ENCODE data around the gene EVI2B.
"Not testable (repeated sequence)": the region's sequence is repeated elsewhere in the genome, so short reads cannot be mapped to it uniquely, and the experiment has no call there.

The EVI2B gene

GRCh38 chr17:31309556-31309955, 4.3 kb downstream of the EVI2B start:
- no peak for ATAC-seq

- peak; percentile 64 to 67 for ATAC-seq
Measured at GRCh38 chr17:31308372-31309334, 5.2 kb downstream of the EVI2B start.

- peak; percentile 65 to 67 for ATAC-seq
Measured at GRCh38 chr17:31307640-31308039, 6.2 kb downstream of the EVI2B start.

GRCh38 chr17:31299624-31300023, 14.2 kb downstream of the EVI2B start:
- ATAC-seq = no peak

- no peak for ATAC-seq
Measured at GRCh38 chr17:31297090-31297489, 16.8 kb downstream of the EVI2B start, which contains the start of gene OMG. TSS of gene OMG (minus strand) at chr17:31297239. CDS start at chr17:31296331, 908 bp downstream.

- ATAC-seq = no peak
Measured at GRCh38 chr17:31296142-31296541, 17.7 kb downstream of the EVI2B start.

GRCh38 chr17:31295489-31295871, 18.4 kb downstream of the EVI2B start:
- ATAC-seq = no peak

- no peak for ATAC-seq
Measured at GRCh38 chr17:31294820-31295488, 18.9 kb downstream of the EVI2B start.

- ATAC-seq = no peak
Measured at GRCh38 chr17:31294231-31294630, 19.6 kb downstream of the EVI2B start.

GRCh38 chr17:31293581-31293980, 20.3 kb downstream of the EVI2B start:
- no peak for ATAC-seq

GRCh38 chr17:31291820-31292219, 22.0 kb downstream of the EVI2B start:
- ATAC-seq = no peak

GRCh38 chr17:31289790-31290189, 24.1 kb downstream of the EVI2B start:
- no peak for ATAC-seq

- not testable (repeated sequence) for ATAC-seq
Measured at GRCh38 chr17:31287932-31288331, 25.9 kb downstream of the EVI2B start.

GRCh38 chr17:31286587-31286986, 27.3 kb downstream of the EVI2B start:
- no peak for ATAC-seq

- no peak for ATAC-seq
Measured at GRCh38 chr17:31283841-31284240, 30.0 kb downstream of the EVI2B start.

GRCh38 chr17:31281061-31281460, 32.8 kb downstream of the EVI2B start:
- ATAC-seq = no peak

GRCh38 chr17:31279401-31279800, 34.5 kb downstream of the EVI2B start:
- no peak for ATAC-seq

GRCh38 chr17:31275116-31275515, 38.7 kb downstream of the EVI2B start:
- no peak for ATAC-seq

GRCh38 chr17:31274252-31274651, 39.6 kb downstream of the EVI2B start:
- no peak for ATAC-seq

- ATAC-seq = no peak
Measured at GRCh38 chr17:31273516-31273915, 40.3 kb downstream of the EVI2B start.

- no peak for ATAC-seq
Measured at GRCh38 chr17:31272803-31273202, 41.1 kb downstream of the EVI2B start.

GRCh38 chr17:31272236-31272635, 41.6 kb downstream of the EVI2B start:
- no peak for ATAC-seq

GRCh38 chr17:31269578-31269983, 44.3 kb downstream of the EVI2B start:
- no peak for ATAC-seq

GRCh38 chr17:31269036-31269577, 44.7 kb downstream of the EVI2B start:
- ATAC-seq = no peak

Data from activated CD4-positive, CD25-positive, alpha-beta regulatory T cell treated with anti-CD3 and anti-CD28 coated beads, Interleukin-2, amount 50 U/mL, for 24 hours (primary cell).